HUES48 (cell line): ENCODE data around the gene CDC25A.

Experiments used
- H3K27ac ChIP-seq: one replicate; pipeline ENCODE4 v1.7.0; 2013; ENCODE audit warnings: low read depth, low read length, inconsistent platforms
- H3K27me3 ChIP-seq: 2 replicates; pipeline ENCODE4 v1.6.1; 2013; ENCODE audit warnings: mild to moderate bottlenecking, low read length; ENCODE audit not compliant: control insufficient read depth, insufficient read depth
- H3K36me3 ChIP-seq: 2 replicates; pipeline ENCODE4 v1.6.1; 2013; ENCODE audit warnings: low read length; ENCODE audit not compliant: control insufficient read depth, insufficient read depth
- H3K4me1 ChIP-seq: 2 replicates; pipeline ENCODE4 v1.6.1; 2013; ENCODE audit warnings: mild to moderate bottlenecking, low read length; ENCODE audit not compliant: control insufficient read depth, insufficient read depth
- H3K4me3 ChIP-seq: 2 replicates; pipeline ENCODE4 v1.5.1; 2013; ENCODE audit warnings: mild to moderate bottlenecking, low read depth, low read length
- H3K9ac ChIP-seq: 2 replicates; pipeline ENCODE4 v1.6.1; 2013; ENCODE audit warnings: mild to moderate bottlenecking, low read depth, low read length, moderate library complexity
- H3K9me3 ChIP-seq: 2 replicates; pipeline ENCODE4 v1.6.1; 2013; ENCODE audit warnings: low read length; ENCODE audit not compliant: control insufficient read depth, insufficient read depth

The CDC25A gene

GRCh38 chr3:48188266-48189201 lies at the start of gene CDC25A:
Gene CDC25A (minus strand): TSS chr3:48188417. CDS start chr3:48187947, 470 bp downstream.
- Histone ChIP-seq H3K9me3 (no peaks in the 10 kb centered on the region), H3K27me3 (no peaks in the 10 kb centered on the region), H3K4me3 (peak within 1 kb of the TSS; percentile 97), H3K9ac (peak within 1 kb of the TSS; percentile 96), H3K36me3 (peaks cover 32% of the 10 kb centered on the region), H3K27ac (peak within 1 kb of the TSS; percentile 96), H3K4me1 (peaks cover 18% of the 10 kb centered on the region; the same call in 1 of the 2 replicates)

- H3K27me3 ChIP-seq = no peaks in the 10 kb centered on the region
- peaks cover 19% of the 10 kb centered on the region for H3K4me1 ChIP-seq
- H3K9ac ChIP-seq = no peak overlapping the region
- H3K9me3 ChIP-seq = peaks cover 9% of the 10 kb centered on the region
- no peaks in the 10 kb centered on the region for H3K36me3 ChIP-seq
- no peak overlapping the region for H3K27ac ChIP-seq
- H3K4me3 ChIP-seq = no peak overlapping the region
Measured at GRCh38 chr3:48236531-48236930, 48.3 kb upstream of the CDC25A start.

- H3K36me3 ChIP-seq = no peaks in the 10 kb centered on the region
- H3K9me3 ChIP-seq = peaks cover 9% of the 10 kb centered on the region
- H3K27me3 ChIP-seq = no peaks in the 10 kb centered on the region
- H3K4me1 ChIP-seq = peaks cover 5% of the 10 kb centered on the region
- H3K4me3 ChIP-seq = no peak overlapping the region
- no peak overlapping the region for H3K27ac ChIP-seq
- no peak overlapping the region for H3K9ac ChIP-seq
Measured at GRCh38 chr3:48233542-48233941, 45.3 kb upstream of the CDC25A start.

- Histone ChIP-seq H3K9ac (no peak overlapping the region), H3K4me1 (peaks cover 5% of the 10 kb centered on the region), H3K9me3 (peaks cover 9% of the 10 kb centered on the region), H3K27ac (no peak overlapping the region), H3K27me3 (no peaks in the 10 kb centered on the region), H3K36me3 (no peaks in the 10 kb centered on the region), H3K4me3 (no peak overlapping the region)
Measured at GRCh38 chr3:48232734-48233133, 44.5 kb upstream of the CDC25A start.

- Histone ChIP-seq H3K36me3 (no peaks in the 10 kb centered on the region), H3K27ac (no peak overlapping the region), H3K4me1 (peaks cover 5% of the 10 kb centered on the region), H3K9ac (no peak overlapping the region), H3K9me3 (peaks cover 9% of the 10 kb centered on the region), H3K27me3 (no peaks in the 10 kb centered on the region), H3K4me3 (no peak overlapping the region)
Measured at GRCh38 chr3:48232232-48232631, 44.0 kb upstream of the CDC25A start.

- Histone ChIP-seq H3K9ac (no peak overlapping the region), H3K27ac (no peak overlapping the region), H3K36me3 (no peaks in the 10 kb centered on the region), H3K9me3 (no peaks in the 10 kb centered on the region), H3K4me1 (peaks cover 3% of the 10 kb centered on the region), H3K27me3 (no peaks in the 10 kb centered on the region), H3K4me3 (no peak overlapping the region)
Measured at GRCh38 chr3:48226939-48227338, 38.7 kb upstream of the CDC25A start.

GRCh38 chr3:48225587-48225986 lies 37.4 kb upstream of the CDC25A start:
- no peaks in the 10 kb centered on the region for H3K27me3 ChIP-seq
- H3K4me1 ChIP-seq = no peaks in the 10 kb centered on the region
- no peaks in the 10 kb centered on the region for H3K36me3 ChIP-seq
- no peaks in the 10 kb centered on the region for H3K9me3 ChIP-seq
- H3K27ac ChIP-seq = no peak overlapping the region
- no peak overlapping the region for H3K9ac ChIP-seq
- H3K4me3 ChIP-seq = no peak overlapping the region

- no peaks in the 10 kb centered on the region for H3K36me3 ChIP-seq
- no peaks in the 10 kb centered on the region for H3K9me3 ChIP-seq
- no peaks in the 10 kb centered on the region for H3K27me3 ChIP-seq
- no peaks in the 10 kb centered on the region for H3K4me1 ChIP-seq
- H3K4me3 ChIP-seq = no peak within 1 kb of the TSS
- H3K27ac ChIP-seq = no peak within 1 kb of the TSS
- H3K9ac ChIP-seq = no peak within 1 kb of the TSS
Measured at GRCh38 chr3:48222616-48223513, 34.6 kb upstream of the CDC25A start, which contains the start of gene CAMP. Gene CAMP (plus strand): TSS chr3:48223495. CDS start chr3:48223512, 17 bp downstream.

GRCh38 chr3:48220746-48221145 lies 32.5 kb upstream of the CDC25A start:
- Histone ChIP-seq H3K36me3 (no peaks in the 10 kb centered on the region), H3K9ac (no peak overlapping the region), H3K27ac (no peak overlapping the region), H3K27me3 (no peaks in the 10 kb centered on the region), H3K4me1 (no peaks in the 10 kb centered on the region), H3K4me3 (no peak overlapping the region), H3K9me3 (no peaks in the 10 kb centered on the region)

GRCh38 chr3:48219543-48219942 lies 31.3 kb upstream of the CDC25A start:
- Histone ChIP-seq H3K9ac (no peak overlapping the region), H3K27me3 (no peaks in the 10 kb centered on the region), H3K4me3 (no peak overlapping the region), H3K4me1 (no peaks in the 10 kb centered on the region), H3K36me3 (no peaks in the 10 kb centered on the region), H3K9me3 (no peaks in the 10 kb centered on the region), H3K27ac (no peak overlapping the region)
